Gastroesophageal sphincter (tissue), 3 donors: Measurements from ENCODE around the gene CENPX.

Source experiments
- CTCF ChIP-seq, 4 experiments: fragments of 200-600 bp in 2 of 4; fragments of 450-650 bp in 2 of 4; sonication (generic) in 1 of 4; IDR thresholded peaks; one replicate each; pipeline ENCODE4 v1.5.1; 2017 to 2019; ENCODE audit warnings: antibody characterized with exemption in 4 of 4, mild to moderate bottlenecking in 2 of 4, moderate library complexity in 2 of 4
- POLR2AphosphoS5 ChIP-seq: sonication (generic); formaldehyde crosslinking; IDR thresholded peaks from one replicate; pipeline ENCODE4 v1.6.1; 2017; ENCODE audit warnings: antibody characterized with exemption

DNA sequence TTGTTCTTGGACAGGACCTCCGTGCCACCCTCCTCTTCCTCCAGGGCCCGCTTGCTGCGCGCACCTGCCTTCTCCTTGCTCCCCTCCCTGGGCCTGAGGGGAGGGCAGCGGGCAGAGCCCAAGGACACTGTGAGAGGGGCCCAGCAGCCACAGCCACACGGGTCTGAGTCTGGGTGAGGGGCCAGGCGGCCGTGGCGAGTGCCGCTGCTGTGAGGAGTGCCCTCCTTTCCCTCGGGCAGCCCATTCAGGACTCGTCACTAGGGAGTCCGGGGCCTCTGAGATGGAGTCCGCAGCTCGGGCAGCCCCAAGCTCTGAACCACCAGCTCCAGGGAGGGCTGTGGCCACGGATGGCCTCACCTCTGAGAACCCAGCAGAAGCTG is 37.3 kb upstream of the CENPX start:
- TF ChIP-seq POLR2AphosphoS5 = no peak
- no peak for TF ChIP-seq CTCF (IDR thresholded peaks at IDR 0.05)
